ENCODE measurements around the gene TAF11L10. TPM values are rescaled to one million over a fixed set of nuclear protein-coding genes. Genes with fewer than 3 reads are reported as not detected.
"Not testable (repeated sequence)": the region's sequence is repeated elsewhere in the genome, so short reads cannot be mapped to it uniquely, and the experiment has no call there.

Gene TAF11L10
- total and polyA plus RNA-seq, 2 experiments from 2014 or later, result not detected

- H3K4me2 ChIP-seq (ENCODE audit: unreplicated experiment); H3K79me2 ChIP-seq (ENCODE audit: insufficient read depth); H3F3A ChIP-seq (ENCODE audit: insufficient read depth); H2AFZ ChIP-seq; H3K27me3 ChIP-seq (replicated peaks; ENCODE audit: insufficient read depth); H3K4me3 ChIP-seq; H3K9me3 ChIP-seq (ENCODE audit: low read depth); H3K9ac ChIP-seq; DNase-seq; H3K36me3 ChIP-seq (ENCODE audit: low read depth); H3K27ac ChIP-seq; H3K9me2 ChIP-seq (ENCODE audit: insufficient read depth); H3K4me1 ChIP-seq (ENCODE audit: insufficient read depth); in situ Hi-C loops (cut with MboI); H4K20me1 ChIP-seq (ENCODE audit: insufficient read depth): not testable (repeated sequence)
- no CpG with 5 or more reads among the region's 16 CpGs for WGBS, 2 experiments (ENCODE audit: low coverage in 1 of 2, low lambda C conversion rate in 2 of 2, missing lambda C conversion rate in 2 of 2)
These were observed 6.8 kb downstream of the TAF11L10 start, which contains the start of gene TAF11L8 for GRCh38 chr5:17590860-17591259. Gene TAF11L8, minus strand, starts transcription at chr5:17590960.

- H4K20me1 ChIP-seq (ENCODE audit: insufficient read depth); H3K79me2 ChIP-seq (ENCODE audit: insufficient read depth); H3K9me2 ChIP-seq (ENCODE audit: insufficient read depth); H3K4me2 ChIP-seq (ENCODE audit: unreplicated experiment); H3K9ac ChIP-seq; H3F3A ChIP-seq (ENCODE audit: insufficient read depth); H3K27me3 ChIP-seq (replicated peaks; ENCODE audit: insufficient read depth); H3K27ac ChIP-seq; H3K4me1 ChIP-seq (ENCODE audit: insufficient read depth); H3K36me3 ChIP-seq (ENCODE audit: low read depth); in situ Hi-C loops (cut with MboI); H2AFZ ChIP-seq; DNase-seq; H3K9me3 ChIP-seq (ENCODE audit: low read depth); H3K4me3 ChIP-seq: not testable (repeated sequence)
- WGBS, 2 experiments (ENCODE audit: low coverage in 1 of 2, low lambda C conversion rate in 2 of 2, missing lambda C conversion rate in 2 of 2), result no CpG with 5 or more reads among the region's 16 CpGs
These were observed 12.0 kb downstream of the TAF11L10 start, which contains the start of gene TAF11L7 for GRCh38 chr5:17585658-17586057. Gene TAF11L7, minus strand, starts transcription at chr5:17585758.

Small RNA genes lying within 50 kb of the gene (small RNA-seq; reads per million reads assigned to genes)
- not detected for gene AC233724.1 (ENCODE audit: low read depth, low replicate concordance)
- not detected for gene AC233724.3 (ENCODE audit: low read depth, low replicate concordance)
- not detected for gene AC233724.4 (ENCODE audit: low read depth, low replicate concordance)
- not detected for gene AC233724.6 (ENCODE audit: low read depth, low replicate concordance)
- gene AC233724.7 (ENCODE audit: low read depth, low replicate concordance), result not detected

Other genes starting within 250 kb of the TAF11L10 start
- not detected in 2 replicates for gene TAF11L2, start 99.6 kb downstream of the TAF11L10 start, total RNA-seq (2014; rRNA removed; shearing (Covaris generic))
- gene TAF11L2, start 99.6 kb downstream of the TAF11L10 start, polyA plus RNA-seq (2016; fragmentation: Nextera tagmentation; extraction: Ambion mirVana), result not detected in 2 replicates
- not detected in 2 replicates for gene TAF11L3, start 79.5 kb downstream of the TAF11L10 start, total RNA-seq (2014; rRNA removed; shearing (Covaris generic))
- not detected in 2 replicates for gene TAF11L3, start 79.5 kb downstream of the TAF11L10 start, polyA plus RNA-seq (2016; fragmentation: Nextera tagmentation; extraction: Ambion mirVana)
- gene TAF11L4, start 76.0 kb downstream of the TAF11L10 start, total RNA-seq (2014; rRNA removed; shearing (Covaris generic)), result not detected in 2 replicates
- gene TAF11L4, start 76.0 kb downstream of the TAF11L10 start, polyA plus RNA-seq (2016; fragmentation: Nextera tagmentation; extraction: Ambion mirVana), result not detected in 2 replicates
- not detected in 2 replicates for gene TAF11L5, start 72.6 kb downstream of the TAF11L10 start, total RNA-seq (2014; rRNA removed; shearing (Covaris generic))
- not detected in 2 replicates for gene TAF11L5, start 72.6 kb downstream of the TAF11L10 start, polyA plus RNA-seq (2016; fragmentation: Nextera tagmentation; extraction: Ambion mirVana)
- not detected in 2 replicates for gene TAF11L6, start 69.2 kb downstream of the TAF11L10 start, total RNA-seq (2014; rRNA removed; shearing (Covaris generic))
- gene TAF11L6, start 69.2 kb downstream of the TAF11L10 start, polyA plus RNA-seq (2016; fragmentation: Nextera tagmentation; extraction: Ambion mirVana), result not detected in 2 replicates
- not detected in 2 replicates for gene TAF11L7, start 12.1 kb downstream of the TAF11L10 start, total RNA-seq (2014; rRNA removed; shearing (Covaris generic))
- not detected in 2 replicates for gene TAF11L7, start 12.1 kb downstream of the TAF11L10 start, polyA plus RNA-seq (2016; fragmentation: Nextera tagmentation; extraction: Ambion mirVana)
- gene TAF11L8, start 6.9 kb downstream of the TAF11L10 start, total RNA-seq (2014; rRNA removed; shearing (Covaris generic)), result not detected in 2 replicates
- gene TAF11L8, start 6.9 kb downstream of the TAF11L10 start, polyA plus RNA-seq (2016; fragmentation: Nextera tagmentation; extraction: Ambion mirVana), result not detected in 2 replicates
- gene TAF11L9, start 3.4 kb downstream of the TAF11L10 start, total RNA-seq (2014; rRNA removed; shearing (Covaris generic)), result not detected in 2 replicates
- not detected in 2 replicates for gene TAF11L9, start 3.4 kb downstream of the TAF11L10 start, polyA plus RNA-seq (2016; fragmentation: Nextera tagmentation; extraction: Ambion mirVana)
- gene TAF11L11, start 6.4 kb upstream of the TAF11L10 start, total RNA-seq (2014; rRNA removed; shearing (Covaris generic)), result not detected in 2 replicates
- gene TAF11L11, start 6.4 kb upstream of the TAF11L10 start, polyA plus RNA-seq (2016; fragmentation: Nextera tagmentation; extraction: Ambion mirVana), result not detected in 2 replicates
- gene TAF11L12, start 12.6 kb upstream of the TAF11L10 start, total RNA-seq (2014; rRNA removed; shearing (Covaris generic)), result not detected in 2 replicates
- not detected in 2 replicates for gene TAF11L12, start 12.6 kb upstream of the TAF11L10 start, polyA plus RNA-seq (2016; fragmentation: Nextera tagmentation; extraction: Ambion mirVana)
- gene TAF11L13, start 34.3 kb upstream of the TAF11L10 start, total RNA-seq (2014; rRNA removed; shearing (Covaris generic)), result not detected in 2 replicates
- gene TAF11L13, start 34.3 kb upstream of the TAF11L10 start, polyA plus RNA-seq (2016; fragmentation: Nextera tagmentation; extraction: Ambion mirVana), result not detected in 2 replicates
- not detected in 2 replicates for gene TAF11L14, start 36.6 kb upstream of the TAF11L10 start, total RNA-seq (2014; rRNA removed; shearing (Covaris generic))
- gene TAF11L14, start 36.6 kb upstream of the TAF11L10 start, polyA plus RNA-seq (2016; fragmentation: Nextera tagmentation; extraction: Ambion mirVana), result not detected in 2 replicates